Calu3 (cell line): Measurements from ENCODE around the gene OLFM1. TPM values are rescaled to one million over a fixed set of nuclear protein-coding genes. Genes with fewer than 3 reads are reported as not detected.

Experiments
- BruUV-seq: library from RNA; stranded (reverse); fragments of 400-500 nt; replicated peaks from 2 replicates; lab custom pipeline; 2021; lab: Mats Ljungman, UMichigan
- CTCF ChIA-PET: fragments of 300-600 bp; sonication (Branson Sonifier 250); formaldehyde crosslinking; loops from one replicate; lab custom pipeline; 2022; ENCODE audit warnings: antibody characterized with exemption; lab: Charles Lee
- DNase-seq: peaks from one replicate; pipeline ENCODE4 v3.0.0; 2022
- H3K27ac Mint-ChIP-seq: one replicate; pipeline ENCODE4 v1.8.0; 2022; ENCODE audit warnings: mixed read lengths; ENCODE audit not compliant: unreplicated experiment
- H3K27me3 Mint-ChIP-seq: one replicate; pipeline ENCODE4 v1.8.0; 2022; ENCODE audit warnings: mixed read lengths; ENCODE audit not compliant: unreplicated experiment
- H3K36me3 Mint-ChIP-seq: one replicate; pipeline ENCODE4 v1.8.0; 2022; ENCODE audit warnings: mild to moderate bottlenecking, moderate library complexity, mixed read lengths; ENCODE audit not compliant: insufficient read depth, unreplicated experiment
- H3K4me1 Mint-ChIP-seq: one replicate; pipeline ENCODE4 v1.8.0; 2022; ENCODE audit warnings: mild to moderate bottlenecking, low read depth, mixed read lengths; ENCODE audit not compliant: unreplicated experiment
- H3K4me3 Mint-ChIP-seq: one replicate; pipeline ENCODE4 v1.8.0; 2022; ENCODE audit warnings: mild to moderate bottlenecking, low read depth, moderate library complexity, mixed read lengths; ENCODE audit not compliant: unreplicated experiment
- H3K9me3 Mint-ChIP-seq: one replicate; pipeline ENCODE4 v1.8.0; 2022; ENCODE audit warnings: low read depth, mixed read lengths; ENCODE audit not compliant: unreplicated experiment
- intact Hi-C: fragments of 100-400 bp; cut with micrococcal nuclease; formaldehyde crosslinking; loops from one replicate; pipeline ENCODE4 v1.10.0; 2022; ENCODE audit not compliant: unreplicated experiment
- total RNA-seq: library from RNA; stranded (reverse); gene quantifications from 2 replicates; pipeline ENCODE4 v1.2.3, GENCODE V29; 2022
- TF ChIP-seq, protein P1 (sequence below): fragments of 200-600 bp; IDR thresholded peaks from one replicate; pipeline ENCODE4 v1.8.0; 2022; ENCODE audit warnings: antibody characterized with exemption; ENCODE audit not compliant: unreplicated experiment

OLFM1 gene
- total RNA-seq, 1 experiment from 2014 or later, result 5.5 TPM

DNA sequence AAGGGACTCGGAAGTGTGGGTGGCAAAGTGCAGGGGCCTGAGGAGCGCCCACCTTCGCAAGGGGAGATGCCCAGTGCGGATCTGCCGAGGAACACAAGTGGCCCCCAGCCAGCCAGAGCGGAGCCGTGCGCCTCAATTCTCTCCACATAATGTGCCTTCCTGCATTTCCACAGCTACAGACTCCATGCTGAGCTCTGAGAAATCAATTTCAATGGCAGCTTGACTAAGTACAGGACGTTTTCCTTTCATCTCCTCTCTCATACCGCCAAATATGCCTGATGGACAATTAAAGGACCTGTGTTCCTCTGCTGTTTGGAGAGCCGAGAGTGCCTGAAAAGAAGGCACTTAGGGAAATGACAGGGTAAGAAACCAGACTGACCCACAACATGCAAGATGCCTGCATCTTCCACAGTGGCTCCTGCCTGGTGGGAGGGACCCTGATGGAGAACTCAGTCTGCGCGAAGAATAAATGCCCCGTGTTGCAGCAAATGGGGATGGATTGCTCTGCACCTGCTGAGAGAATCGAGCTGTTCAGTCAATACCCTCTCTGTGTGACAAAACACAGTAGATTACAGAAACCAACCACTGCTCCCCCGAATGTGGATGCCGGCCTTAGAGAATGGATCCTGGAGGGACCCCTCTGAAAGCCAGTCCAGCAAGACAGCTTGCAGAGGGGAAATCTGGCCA, 38.6 kb upstream of the OLFM1 start:
- Mint-ChIP-seq H3K36me3 (no peaks in the 10 kb centered on the region), H3K27me3 (no peaks in the 10 kb centered on the region), H3K4me3 (no peak overlapping the region), H3K27ac (no peak overlapping the region), H3K9me3 (peaks cover 4% of the 10 kb centered on the region), H3K4me1 (no peaks in the 10 kb centered on the region)
- TF ChIP-seq, protein P1, sequence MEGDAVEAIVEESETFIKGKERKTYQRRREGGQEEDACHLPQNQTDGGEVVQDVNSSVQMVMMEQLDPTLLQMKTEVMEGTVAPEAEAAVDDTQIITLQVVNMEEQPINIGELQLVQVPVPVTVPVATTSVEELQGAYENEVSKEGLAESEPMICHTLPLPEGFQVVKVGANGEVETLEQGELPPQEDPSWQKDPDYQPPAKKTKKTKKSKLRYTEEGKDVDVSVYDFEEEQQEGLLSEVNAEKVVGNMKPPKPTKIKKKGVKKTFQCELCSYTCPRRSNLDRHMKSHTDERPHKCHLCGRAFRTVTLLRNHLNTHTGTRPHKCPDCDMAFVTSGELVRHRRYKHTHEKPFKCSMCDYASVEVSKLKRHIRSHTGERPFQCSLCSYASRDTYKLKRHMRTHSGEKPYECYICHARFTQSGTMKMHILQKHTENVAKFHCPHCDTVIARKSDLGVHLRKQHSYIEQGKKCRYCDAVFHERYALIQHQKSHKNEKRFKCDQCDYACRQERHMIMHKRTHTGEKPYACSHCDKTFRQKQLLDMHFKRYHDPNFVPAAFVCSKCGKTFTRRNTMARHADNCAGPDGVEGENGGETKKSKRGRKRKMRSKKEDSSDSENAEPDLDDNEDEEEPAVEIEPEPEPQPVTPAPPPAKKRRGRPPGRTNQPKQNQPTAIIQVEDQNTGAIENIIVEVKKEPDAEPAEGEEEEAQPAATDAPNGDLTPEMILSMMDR, result no peak
- DNase-seq, result no peak
- no TSS peak for BruUV-seq
- intact Hi-C loops, result no loop called here
- CTCF ChIA-PET, result no interaction called here

DNA sequence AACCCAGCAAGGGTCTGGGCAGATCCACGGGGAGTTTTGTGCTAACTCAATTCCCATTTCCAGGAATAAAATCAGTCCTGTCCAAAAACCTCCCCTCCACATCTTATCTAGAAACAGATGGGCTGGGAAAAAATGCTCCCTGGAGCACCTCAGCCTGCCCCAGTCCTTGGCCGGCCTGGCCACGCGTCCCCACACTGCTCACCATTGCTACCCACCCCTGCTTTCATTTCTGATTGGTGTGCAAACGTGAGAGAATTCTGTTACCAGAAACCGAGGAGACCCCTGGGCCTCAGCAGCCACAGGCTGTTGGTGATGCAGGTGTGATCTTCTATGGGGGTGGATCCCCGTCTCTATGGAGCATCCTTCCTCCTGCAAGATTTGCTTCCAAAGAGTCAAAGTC, 38.0 kb upstream of the OLFM1 start:
- Mint-ChIP-seq H3K4me3 (no peak overlapping the region), H3K27me3 (no peaks in the 10 kb centered on the region), H3K4me1 (no peaks in the 10 kb centered on the region), H3K36me3 (no peaks in the 10 kb centered on the region), H3K9me3 (peaks cover 9% of the 10 kb centered on the region), H3K27ac (no peak overlapping the region)
- no TSS peak for BruUV-seq
- intact Hi-C loops, result no loop called here
- CTCF ChIA-PET, result no interaction called here
- TF ChIP-seq, protein P1, result no peak
- no peak for DNase-seq

DNA sequence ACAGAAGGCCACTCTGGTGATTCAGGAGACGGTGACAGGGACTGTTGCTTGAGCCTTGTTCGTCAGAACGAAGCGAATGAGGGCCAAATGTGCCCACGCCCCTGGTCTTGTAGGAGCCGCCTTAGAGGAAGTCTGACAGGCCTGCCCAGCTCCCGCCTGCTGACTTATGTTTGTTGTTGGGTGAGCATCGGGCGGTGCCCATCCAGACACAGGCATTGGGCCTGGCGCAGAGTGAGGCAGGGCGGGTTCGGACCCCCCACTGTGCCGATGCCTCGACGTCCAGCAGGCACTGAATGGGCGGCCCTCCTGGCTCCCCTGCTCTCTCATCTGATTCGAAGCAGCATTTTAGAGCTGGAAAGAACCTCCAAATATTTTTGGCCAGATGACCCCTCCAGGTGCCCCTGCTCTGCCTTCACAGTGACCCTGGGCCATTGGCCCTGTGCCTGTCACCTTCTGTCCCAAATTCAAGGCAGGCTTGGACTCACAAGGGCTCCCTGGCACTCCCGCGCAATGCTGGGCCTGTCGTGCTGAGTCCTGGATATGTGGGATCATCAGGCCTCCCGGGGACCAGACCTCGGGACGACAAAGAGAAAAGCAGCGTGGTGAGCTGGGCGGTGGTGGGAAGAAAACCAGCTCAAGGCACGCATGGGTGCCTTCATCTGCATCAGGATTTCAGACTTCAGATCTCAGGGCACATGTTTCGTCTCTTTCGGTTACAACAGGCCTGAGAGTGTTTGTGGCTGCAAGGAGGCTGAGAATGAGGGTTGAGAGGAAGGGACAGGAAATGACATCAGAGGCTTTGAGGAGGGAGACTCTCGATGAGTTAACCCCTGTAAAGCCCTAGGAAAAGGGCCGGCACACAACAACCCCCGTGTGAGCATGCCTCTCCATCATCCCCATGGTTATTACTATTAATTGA, 37.1 kb upstream of the OLFM1 start:
- H3K36me3 Mint-ChIP-seq, result no peaks in the 10 kb centered on the region
- intact Hi-C loops, result no loop called here
- TF ChIP-seq, protein P1, result no peak
- H3K4me1 Mint-ChIP-seq, result no peaks in the 10 kb centered on the region
- no peak overlapping the region for H3K4me3 Mint-ChIP-seq
- CTCF ChIA-PET, result no interaction called here
- H3K27ac Mint-ChIP-seq, result no peak overlapping the region
- BruUV-seq, result no TSS peak
- H3K27me3 Mint-ChIP-seq, result no peaks in the 10 kb centered on the region
- DNase-seq, result no peak
- H3K9me3 Mint-ChIP-seq, result peaks cover 6% of the 10 kb centered on the region

DNA sequence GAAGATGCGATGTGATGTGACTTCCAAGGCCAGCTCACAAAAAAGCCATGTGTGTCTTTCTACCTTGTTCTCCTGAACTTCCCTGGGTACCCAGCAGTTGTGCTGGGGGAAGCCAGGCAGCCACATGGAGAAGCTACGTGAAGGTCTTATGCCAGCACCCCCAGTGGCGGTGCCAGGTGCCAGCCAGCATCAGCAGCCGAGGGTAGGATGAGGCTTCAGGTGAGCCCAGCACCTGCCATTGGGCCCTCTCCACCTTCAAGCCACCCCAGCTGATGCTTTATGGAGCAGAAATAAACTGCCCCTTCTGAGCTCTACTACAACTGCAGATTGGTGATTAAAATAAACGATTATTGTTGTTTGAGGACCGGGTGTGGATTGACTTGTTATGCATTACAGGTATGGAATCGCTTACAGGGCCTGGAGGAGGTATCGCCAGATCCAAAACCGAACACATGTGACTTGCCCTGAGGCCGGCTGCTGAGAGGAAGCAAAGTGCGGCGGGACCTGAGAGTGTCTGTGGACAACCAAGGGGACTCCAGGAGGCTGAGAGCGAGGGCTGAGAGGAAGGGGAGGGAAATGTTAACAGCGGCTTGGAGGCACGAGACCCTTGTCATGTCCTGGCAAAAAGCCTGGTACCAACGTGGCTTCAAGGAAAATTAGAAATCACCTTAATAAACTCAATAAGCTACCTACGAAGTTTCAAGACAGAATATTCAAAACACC, 36.0 kb upstream of the OLFM1 start:
- Mint-ChIP-seq H3K27ac (no peak overlapping the region), H3K4me3 (no peak overlapping the region), H3K4me1 (no peaks in the 10 kb centered on the region), H3K36me3 (no peaks in the 10 kb centered on the region), H3K9me3 (peaks cover 7% of the 10 kb centered on the region), H3K27me3 (peaks cover 8% of the 10 kb centered on the region)
- no peak for DNase-seq
- TF ChIP-seq, protein P1, result no peak
- CTCF ChIA-PET, result no interaction called here
- BruUV-seq, result no TSS peak
- intact Hi-C loops, result no loop called here
